B cell (primary cell): ENCODE data around the gene TEX54. TPM values are rescaled to one million over a fixed set of nuclear protein-coding genes. Genes with fewer than 3 reads are reported as not detected.

ENCODE experiments used
- ATAC-seq: fragments of 200-7000 bp; cut with Tn5 transposase; one replicate; pipeline ENCODE4 v1.10.0; 2021; ENCODE audit warnings: low read depth, mild to moderate bottlenecking, moderate number of reproducible peaks, moderate library complexity
- CTCF ChIA-PET: fragments of 350-600 bp; sonication (Branson Sonifier 250); formaldehyde crosslinking; loops from one replicate; lab custom pipeline; 2021; ENCODE audit warnings: antibody characterized with exemption, inconsistent platforms; lab: Charles Lee
- POLR2A ChIA-PET: fragments of 350-600 bp; sonication (Branson Sonifier 250); formaldehyde crosslinking; loops from one replicate; lab custom pipeline; 2021; ENCODE audit warnings: antibody characterized with exemption; lab: Charles Lee
- DNase-seq: peaks from one replicate; pipeline ENCODE4 v3.0.0; 2013
- H2AFZ ChIP-seq: 2 replicates; pipeline ENCODE4 v1.6.1; 2012; ENCODE audit warnings: mild to moderate bottlenecking, low read depth, low read length; ENCODE audit not compliant: insufficient read depth, poor library complexity, severe bottlenecking
- H3K27ac ChIP-seq, 2 donors: 1 replicate in 1 of 2; 2 replicates in 1 of 2; pipeline ENCODE4 v1.5.1; 2012 to 2013; ENCODE audit warnings: low read length in 2 of 2, mild to moderate bottlenecking in 2 of 2, moderate library complexity in 1 of 2
- H3K27me3 ChIP-seq, 4 experiments: fragments of 200-600 bp in 1 of 4; sonication (generic) in 1 of 4; replicated peaks in 1 of 4; 1 replicate in 2 of 4; 2 replicates in 2 of 4; pipeline versions ENCODE4 v1.6.1 to v1.7.0; 2013 to 2016; ENCODE audit warnings: low read length in 3 of 4, mild to moderate bottlenecking in 2 of 4, mixed read lengths in 1 of 4, moderate library complexity in 1 of 4; ENCODE audit not compliant: insufficient read depth in 4 of 4, control insufficient read depth in 3 of 4; ENCODE audit errors: control extremely low read depth in 1 of 4
- H3K36me3 ChIP-seq, 2 experiments: replicated peaks in 1 of 2; 1 replicate in 1 of 2; 2 replicates in 1 of 2; pipeline versions ENCODE4 v1.6.1 to v1.7.1; 2013; ENCODE audit warnings: low read length in 1 of 2; ENCODE audit not compliant: insufficient read depth in 2 of 2, control insufficient read depth in 1 of 2; ENCODE audit errors: control extremely low read depth in 1 of 2, extremely low read depth in 1 of 2
- H3K4me1 ChIP-seq, 2 donors: fragments of 200-600 bp in 1 of 2; sonication (generic) in 1 of 2; 1 replicate in 1 of 2; 2 replicates in 1 of 2; pipeline versions ENCODE4 v1.5.1 to v1.6.1; 2013 to 2017; ENCODE audit warnings: low read length in 2 of 2; ENCODE audit not compliant: control insufficient read depth in 2 of 2, insufficient read depth in 2 of 2
- H3K4me2 ChIP-seq: replicated peaks from 2 replicates; pipeline ENCODE3; 2012; ENCODE audit warnings: mild to moderate bottlenecking, low read depth, low read length; ENCODE audit not compliant: poor library complexity, severe bottlenecking
- H3K4me3 ChIP-seq, 5 experiments: fragments of 200-600 bp in 1 of 5; sonication (generic) in 1 of 5; 1 replicate in 3 of 5; 2 replicates in 2 of 5; pipeline versions ENCODE4 v1.5.1 to v1.7.0; 2011 to 2016; ENCODE audit warnings: low read length in 4 of 5, mild to moderate bottlenecking in 4 of 5, low read depth in 2 of 5, control low read depth in 1 of 5, moderate library complexity in 1 of 5; ENCODE audit not compliant: insufficient read depth in 1 of 5; ENCODE audit errors: control extremely low read depth in 1 of 5, extremely low read depth in 1 of 5
- H3K79me2 ChIP-seq: fragments of 200-600 bp; sonication (generic); one replicate; pipeline ENCODE4 v1.6.0; 2016; ENCODE audit warnings: low read length; ENCODE audit not compliant: control insufficient read depth, insufficient read depth
- H3K9ac ChIP-seq: fragments of 200-600 bp; sonication (generic); 2 replicates; pipeline ENCODE4 v1.6.1; 2017; ENCODE audit warnings: mild to moderate bottlenecking, low read length, moderate library complexity
- H3K9me3 ChIP-seq, 3 donors: one replicate each; pipeline versions ENCODE4 v1.6.1 to v1.7.1; 2013; ENCODE audit warnings: low read length in 2 of 3; ENCODE audit not compliant: control insufficient read depth in 2 of 3, insufficient read depth in 1 of 3; ENCODE audit errors: control extremely low read depth in 1 of 3
- H4K20me1 ChIP-seq: 2 replicates; pipeline ENCODE4 v1.6.0; 2012; ENCODE audit warnings: mild to moderate bottlenecking, low read length; ENCODE audit not compliant: insufficient read depth, control insufficient read depth, poor library complexity, severe bottlenecking
- H3K27ac Mint-ChIP-seq: one replicate; pipeline ENCODE4 v1.8.0; 2021; ENCODE audit warnings: mixed read lengths
- H3K27me3 Mint-ChIP-seq: one replicate; pipeline ENCODE4 v1.8.0; 2021; ENCODE audit warnings: mixed read lengths
- H3K4me1 Mint-ChIP-seq: one replicate; pipeline ENCODE4 v1.8.0; 2021; ENCODE audit warnings: mixed read lengths
- H3K4me3 Mint-ChIP-seq: one replicate; pipeline ENCODE4 v1.8.0; 2021; ENCODE audit warnings: mixed read lengths
- H3K9me3 Mint-ChIP-seq: one replicate; pipeline ENCODE4 v1.8.0; 2022; ENCODE audit warnings: mixed read lengths; ENCODE audit not compliant: insufficient read depth
- EZH2 ChIP-seq: IDR thresholded peaks from 2 replicates; pipeline ENCODE4 v1.6.1; 2012; ENCODE audit warnings: borderline replicate concordance, low read depth, mild to moderate bottlenecking, moderate library complexity, low read length; ENCODE audit not compliant: insufficient read depth, poor library complexity, severe bottlenecking
- WGBS: methylation state at CpG from one replicate; pipeline ENCODE4 v1.1.5; 2013; ENCODE audit warnings: missing lambda C conversion rate; ENCODE audit not compliant: insufficient coverage; 5-methylcytosine and 5-hydroxymethylcytosine counted together
- intact Hi-C: fragments of 100-400 bp; cut with micrococcal nuclease; formaldehyde crosslinking; loops from one replicate; pipeline ENCODE4 v1.10.0; 2022
- polyA plus RNA-seq: library from polyadenylated mRNA; depleted of rRNA; stranded (reverse); fragments of >200 nt; gene quantifications from 2 replicates; pipeline ENCODE4 v1.2.3, GENCODE V29; 2012
- total RNA-seq, 2 donors: library from RNA; stranded (reverse); fragments of 120-200 nt in 1 of 2; gene quantifications; 1 replicate in 1 of 2; 2 replicates in 1 of 2; pipeline versions ENCODE4 v1.2.3 to v1.2.4, GENCODE V29; 2013 to 2022
- TF ChIP-seq, protein P1 (sequence below): fragments of 200-600 bp; IDR thresholded peaks from one replicate; pipeline ENCODE4 v1.8.0; 2022; ENCODE audit warnings: antibody characterized with exemption, mild to moderate bottlenecking

Gene TEX54
- total and polyA plus RNA-seq, 2 donors (not counting 1 experiment from before 2014, with no cell fraction given): 1.1 TPM; not detected in 1

DNA sequence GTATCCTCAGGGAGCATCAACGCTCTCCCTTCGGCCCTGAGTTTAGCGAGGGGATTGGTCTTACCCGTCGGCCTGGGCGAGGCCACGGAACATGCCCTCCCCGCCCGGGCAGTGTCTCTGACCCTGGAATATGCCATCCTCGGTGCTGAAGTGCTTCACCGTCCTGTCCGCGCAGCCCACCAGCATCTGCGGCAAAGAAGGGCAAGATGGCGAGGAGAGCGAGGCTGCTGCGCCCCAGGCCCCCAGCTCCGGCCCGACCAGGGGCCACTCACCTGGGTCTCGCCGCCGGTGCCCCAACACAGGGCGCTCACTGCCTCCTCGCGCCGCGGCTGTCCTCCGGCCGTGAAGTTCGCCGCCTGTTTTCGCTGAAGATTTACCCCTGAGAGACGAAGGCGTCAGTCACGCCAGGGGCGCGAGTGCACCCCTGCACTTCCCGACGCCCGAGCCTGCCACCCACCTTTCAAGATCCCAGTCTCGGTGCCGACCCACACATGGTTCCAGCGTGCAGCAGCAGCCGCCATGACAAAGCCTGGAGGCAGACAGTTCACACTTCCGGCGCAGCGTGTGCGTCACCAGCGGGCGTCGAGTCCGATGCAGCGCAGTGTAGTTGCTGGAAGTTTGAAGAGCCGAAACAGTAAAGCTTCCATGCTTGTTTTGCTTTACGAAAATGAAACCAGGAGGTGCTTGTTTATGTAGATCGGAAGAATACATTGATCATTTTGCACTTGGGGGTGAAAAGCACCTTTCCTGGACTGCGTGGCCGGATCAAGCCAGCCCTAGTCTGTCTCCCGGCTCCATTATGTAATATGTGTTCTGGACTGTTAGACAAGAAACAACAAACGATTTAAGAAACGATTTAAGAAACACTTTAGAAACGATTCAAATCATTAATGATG lies 6.7 kb upstream of the TEX54 start, which contains the start of gene WDR74:
TSS of gene WDR74 (minus strand) at position 541 of the 896 bp plus-strand sequence. CDS start at position 521, 20 bp downstream.
- under 1% methylated on average over 56 of the region's 62 CpGs for WGBS
- H3K4me3 Mint-ChIP-seq: no peak within 1 kb of the TSS
- Histone ChIP-seq H3K9me3 (no peaks in the 10 kb centered on the region), H3K9ac (peak within 1 kb of the TSS; percentile 99), H3K4me3 (peak within 1 kb of the TSS; percentile 89 to 97 (median 96)), H3K79me2 (peaks cover 48% of the 10 kb centered on the region), H3K27ac (peak within 1 kb of the TSS; percentile 99 to 100), H3K4me1 (peaks cover 14 to 33% of the 10 kb centered on the region in 2 donors), H3K4me2 (peak within 1 kb of the TSS; percentile 74), H3K36me3 (peaks cover 0 to 33% of the 10 kb centered on the region in 2 experiments), H3K27me3 (no peaks in the 10 kb centered on the region), H2AFZ (peak within 1 kb of the TSS; percentile 74), H4K20me1 (no peaks in the 10 kb centered on the region)
- H3K27me3 Mint-ChIP-seq: no peaks in the 10 kb centered on the region
- DNase-seq: peak; percentile 96
- H3K9me3 Mint-ChIP-seq: no peaks in the 10 kb centered on the region
- no peak within 1 kb of the TSS for H3K27ac Mint-ChIP-seq
- TF ChIP-seq EZH2: no peak
- TF ChIP-seq, protein P1, sequence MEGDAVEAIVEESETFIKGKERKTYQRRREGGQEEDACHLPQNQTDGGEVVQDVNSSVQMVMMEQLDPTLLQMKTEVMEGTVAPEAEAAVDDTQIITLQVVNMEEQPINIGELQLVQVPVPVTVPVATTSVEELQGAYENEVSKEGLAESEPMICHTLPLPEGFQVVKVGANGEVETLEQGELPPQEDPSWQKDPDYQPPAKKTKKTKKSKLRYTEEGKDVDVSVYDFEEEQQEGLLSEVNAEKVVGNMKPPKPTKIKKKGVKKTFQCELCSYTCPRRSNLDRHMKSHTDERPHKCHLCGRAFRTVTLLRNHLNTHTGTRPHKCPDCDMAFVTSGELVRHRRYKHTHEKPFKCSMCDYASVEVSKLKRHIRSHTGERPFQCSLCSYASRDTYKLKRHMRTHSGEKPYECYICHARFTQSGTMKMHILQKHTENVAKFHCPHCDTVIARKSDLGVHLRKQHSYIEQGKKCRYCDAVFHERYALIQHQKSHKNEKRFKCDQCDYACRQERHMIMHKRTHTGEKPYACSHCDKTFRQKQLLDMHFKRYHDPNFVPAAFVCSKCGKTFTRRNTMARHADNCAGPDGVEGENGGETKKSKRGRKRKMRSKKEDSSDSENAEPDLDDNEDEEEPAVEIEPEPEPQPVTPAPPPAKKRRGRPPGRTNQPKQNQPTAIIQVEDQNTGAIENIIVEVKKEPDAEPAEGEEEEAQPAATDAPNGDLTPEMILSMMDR: no peak
- intact Hi-C loops: loop anchor here (1.0 kb wide), 3 partner anchors 8 to 52 kb away; partner anchors contain the start of genes NXF1 and TMEM179B
- ChIA-PET CTCF (interaction anchor here (1.0 to 3.3 kb wide), 4 partner anchors 15 to 69 kb away, joined by 3 to 12 read pairs (median 6); partner anchors contain the start of genes NXF1, SLC3A2 and TAF6L), POLR2A (interaction anchor here (0.6 to 5.0 kb wide), 27 partner anchors 7 to 1939 kb away, joined by 3 to 159 read pairs (median 9); partner anchors contain the start of genes B3GAT3, BSCL2, CSKMT and GNG3)
- peak; percentile 41 for ATAC-seq
- peaks cover 25% of the 10 kb centered on the region for H3K4me1 Mint-ChIP-seq
